ENCODE results near the gene CLTA. TPM values are rescaled to one million over a fixed set of nuclear protein-coding genes. Genes with fewer than 3 reads are reported as not detected.

Gene CLTA
- total RNA-seq, 4 donors from 2014 or later, result 155 to 207 (median 175) TPM

GRCh38 chr9:36221667-36222066 lies 30.9 kb downstream of the CLTA start:
- TF ChIP-seq CTCF (IDR thresholded peaks at IDR 0.05; ENCODE audit: low read depth), result no peak

- TF ChIP-seq CTCF (IDR thresholded peaks at IDR 0.05; ENCODE audit: low read depth), result no peak
Observed at GRCh38 chr9:36222449-36222848, 31.7 kb downstream of the CLTA start.

- no peak for TF ChIP-seq CTCF (IDR thresholded peaks at IDR 0.05; ENCODE audit: low read depth)
Observed at GRCh38 chr9:36237230-36237629, 46.5 kb downstream of the CLTA start.

GRCh38 chr9:36245906-36246305 lies 55.2 kb downstream of the CLTA start:
- TF ChIP-seq CTCF (IDR thresholded peaks at IDR 0.05; ENCODE audit: low read depth), result no peak

- TF ChIP-seq CTCF (IDR thresholded peaks at IDR 0.05; ENCODE audit: low read depth), result no peak
Observed at GRCh38 chr9:36247356-36247755, 56.6 kb downstream of the CLTA start.

GRCh38 chr9:36249189-36249588 lies 58.5 kb downstream of the CLTA start:
- TF ChIP-seq CTCF (IDR thresholded peaks at IDR 0.05; ENCODE audit: low read depth), result no peak

GRCh38 chr9:36250079-36250478 lies 59.4 kb downstream of the CLTA start:
- TF ChIP-seq CTCF (IDR thresholded peaks at IDR 0.05; ENCODE audit: low read depth), result no peak
